H1 (cell line): ENCODE data around the gene CACNB2. TPM values are rescaled to one million over a fixed set of nuclear protein-coding genes. Genes with fewer than 3 reads are reported as not detected.

Experiments
- CTCF ChIA-PET: fragments of 300-600 bp; sonication (Branson Sonifier 250); formaldehyde crosslinking; loops from one replicate; lab custom pipeline; 2021; ENCODE audit not compliant: partially characterized antibody; lab: Charles Lee
- POLR2A ChIA-PET: fragments of 300-600 bp; sonication (Branson Sonifier 250); formaldehyde crosslinking; loops from one replicate; lab custom pipeline; 2021; ENCODE audit warnings: inconsistent platforms; ENCODE audit not compliant: partially characterized antibody; lab: Charles Lee
- DNase-seq, 2 experiments: peaks; one replicate each; pipeline versions ENCODE4 v3.0.0 to v3.0.0-alpha.2; 2010 to 2022; ENCODE audit warnings: low spot score in 2 of 2, low read depth in 1 of 2, mixed read lengths in 1 of 2
- FAIRE-seq: peaks from 2 replicates; lab custom pipeline; 2011; peaks lifted over from hg19 to GRCh38; lab: Jason Lieb, UNC
- H2AFZ ChIP-seq: 2 replicates; pipeline ENCODE4 v1.8.1; 2012; ENCODE audit warnings: low read length, inconsistent platforms
- H2AK5ac ChIP-seq: 2 replicates; pipeline ENCODE4 v1.6.1; 2013; ENCODE audit warnings: low read depth, low read length
- H2BK120ac ChIP-seq: replicated peaks from 2 replicates; pipeline ENCODE3; 2013; ENCODE audit warnings: low read depth, low read length, inconsistent platforms
- H2BK12ac ChIP-seq: 2 replicates; pipeline ENCODE4 v1.6.1; 2013; ENCODE audit warnings: low read depth, low read length
- H2BK15ac ChIP-seq: 2 replicates; pipeline ENCODE4 v1.6.1; 2013; ENCODE audit warnings: low read length
- H2BK20ac ChIP-seq: 2 replicates; pipeline ENCODE4 v1.6.1; 2013; ENCODE audit warnings: low read length
- H2BK5ac ChIP-seq: 2 replicates; pipeline ENCODE4 v1.6.1; 2013; ENCODE audit warnings: low read depth, low read length
- H3K14ac ChIP-seq: 2 replicates; pipeline ENCODE4 v1.6.1; 2013; ENCODE audit warnings: inconsistent platforms; ENCODE audit not compliant: insufficient read length
- H3K18ac ChIP-seq: 2 replicates; pipeline ENCODE4 v1.6.1; 2013; ENCODE audit warnings: low read length; ENCODE audit errors: extremely low read depth
- H3K23ac ChIP-seq: 2 replicates; pipeline ENCODE4 v1.6.1; 2013; ENCODE audit warnings: inconsistent platforms; ENCODE audit not compliant: insufficient read length
- H3K23me2 ChIP-seq: 2 replicates; pipeline ENCODE4 v1.6.1; 2013; ENCODE audit warnings: low read depth, low read length
- H3K27ac ChIP-seq: 2 replicates; pipeline ENCODE4 v1.6.1; 2011; ENCODE audit warnings: low read depth, low read length, inconsistent platforms
- H3K27me3 ChIP-seq, 4 experiments: replicated peaks in 1 of 4; 1 replicate in 1 of 4; 2 replicates in 3 of 4; pipeline versions ENCODE4 v1.6.1 to v1.8.1; 2011 to 2013; ENCODE audit warnings: low read length in 3 of 4, mild to moderate bottlenecking in 3 of 4, inconsistent platforms in 2 of 4, mixed read lengths in 2 of 4, moderate library complexity in 1 of 4; ENCODE audit not compliant: control insufficient read depth in 3 of 4, insufficient read depth in 3 of 4; ENCODE audit errors: extremely low read depth in 1 of 4
- H3K36me3 ChIP-seq, 4 experiments: 2 replicates each; pipeline versions ENCODE4 v1.6.1 to v1.8.1; 2011 to 2013; ENCODE audit warnings: mild to moderate bottlenecking in 4 of 4, low read length in 3 of 4, moderate library complexity in 2 of 4, control low read depth in 1 of 4, inconsistent platforms in 1 of 4; ENCODE audit not compliant: insufficient read depth in 4 of 4, control insufficient read depth in 2 of 4
- H3K4ac ChIP-seq: replicated peaks from 2 replicates; pipeline ENCODE3; 2013; ENCODE audit warnings: low read length, low read depth, mixed read lengths, inconsistent platforms; ENCODE audit not compliant: insufficient read length
- H3K4me1 ChIP-seq, 4 experiments: replicated peaks in 1 of 4; 1 replicate in 1 of 4; 2 replicates in 3 of 4; pipeline versions ENCODE4 v1.6.1 to v1.8.1; 2011 to 2013; ENCODE audit warnings: low read length in 3 of 4, inconsistent platforms in 2 of 4, mixed read lengths in 1 of 4; ENCODE audit not compliant: insufficient read depth in 4 of 4, control insufficient read depth in 3 of 4
- H3K4me2 ChIP-seq, 2 experiments: 2 replicates each; pipeline versions ENCODE4 v1.6.1 to v1.8.1; 2011 to 2013; ENCODE audit warnings: low read depth in 2 of 2, low read length in 2 of 2, control low read depth in 1 of 2, inconsistent platforms in 1 of 2, mild to moderate bottlenecking in 1 of 2; ENCODE audit not compliant: insufficient read depth in 1 of 2
- H3K4me3 ChIP-seq, 4 experiments: fragments of 200-600, 300-600 bp in 1 of 4; sonication (generic), shearing (Covaris generic), sonication (Bioruptor Twin) in 1 of 4; 2 replicates each; pipeline versions ENCODE4 v1.5.1 to v1.8.1; 2011 to 2016; ENCODE audit warnings: low read length in 4 of 4, low read depth in 3 of 4, control low read depth in 2 of 4, inconsistent platforms in 2 of 4, mild to moderate bottlenecking in 2 of 4, mixed read lengths in 1 of 4, moderate library complexity in 1 of 4; ENCODE audit not compliant: insufficient read depth in 2 of 4; ENCODE audit errors: extremely low read depth in 1 of 4
- H3K56ac ChIP-seq: replicated peaks from 2 replicates; pipeline ENCODE3; 2013; ENCODE audit warnings: low read depth, mild to moderate bottlenecking, mixed read lengths, low read length, inconsistent platforms; ENCODE audit not compliant: insufficient read length
- H3K79me1 ChIP-seq: 2 replicates; pipeline ENCODE4 v1.6.1; 2013; ENCODE audit warnings: low read depth, low read length, control low read depth
- H3K79me2 ChIP-seq, 2 experiments: 2 replicates each; pipeline versions ENCODE4 v1.6.1 to v1.8.1; 2012 to 2013; ENCODE audit warnings: low read length in 2 of 2, mild to moderate bottlenecking in 2 of 2, inconsistent platforms in 1 of 2; ENCODE audit not compliant: insufficient read depth in 2 of 2, control insufficient read depth in 1 of 2
- H3K9ac ChIP-seq, 4 experiments: replicated peaks in 1 of 4; 1 replicate in 1 of 4; 2 replicates in 3 of 4; pipeline versions ENCODE4 v1.6.1 to v1.8.1; 2011 to 2013; ENCODE audit warnings: low read depth in 3 of 4, low read length in 3 of 4, control low read depth in 2 of 4, mild to moderate bottlenecking in 2 of 4, moderate library complexity in 2 of 4, inconsistent platforms in 1 of 4; ENCODE audit errors: extremely low read depth in 1 of 4
- H3K9me3 ChIP-seq, 2 experiments: 2 replicates each; pipeline versions ENCODE4 v1.6.1 to v1.8.1; 2012 to 2013; ENCODE audit warnings: mild to moderate bottlenecking in 2 of 2, moderate library complexity in 2 of 2, control low read depth in 1 of 2, inconsistent platforms in 1 of 2, low read depth in 1 of 2, low read length in 1 of 2, mixed read lengths in 1 of 2; ENCODE audit not compliant: insufficient read depth in 2 of 2
- H4K20me1 ChIP-seq, 2 experiments: replicated peaks in 1 of 2; 2 replicates each; pipeline versions ENCODE3 to v1.8.1; 2011 to 2013; ENCODE audit warnings: inconsistent platforms in 2 of 2, low read length in 2 of 2, mild to moderate bottlenecking in 1 of 2; ENCODE audit not compliant: insufficient read depth in 2 of 2, control insufficient read depth in 1 of 2
- H4K5ac ChIP-seq: 2 replicates; pipeline ENCODE4 v1.6.1; 2013; ENCODE audit warnings: low read length, low read depth, mixed read lengths, inconsistent platforms; ENCODE audit not compliant: insufficient read length
- H4K8ac ChIP-seq: 2 replicates; pipeline ENCODE4 v1.8.0; 2013; ENCODE audit warnings: mild to moderate bottlenecking, moderate library complexity, low read length, inconsistent platforms; ENCODE audit not compliant: insufficient read depth; ENCODE audit errors: extremely low read depth
- H4K91ac ChIP-seq: replicated peaks from 2 replicates; pipeline ENCODE3; 2013; ENCODE audit warnings: low read length, mixed read lengths, inconsistent platforms; ENCODE audit not compliant: insufficient read length
- ASH2L ChIP-seq: fragments of 200-600, 300-600 bp; sonication (generic); IDR thresholded peaks from one replicate; pipeline ENCODE4 v1.7.1; 2017; ENCODE audit warnings: low read length
- CEBPB ChIP-seq: IDR thresholded peaks from 2 replicates; pipeline ENCODE4 v1.6.1; 2012; ENCODE audit warnings: low read depth, low read length
- EP300 ChIP-seq, 2 experiments: IDR thresholded peaks; 1 replicate in 1 of 2; 2 replicates in 1 of 2; pipeline ENCODE4 v1.6.1; 2011 to 2012; ENCODE audit warnings: low read depth in 2 of 2, low read length in 2 of 2, mild to moderate bottlenecking in 2 of 2, borderline replicate concordance in 1 of 2, inconsistent platforms in 1 of 2, moderate library complexity in 1 of 2
- GTF2F1 ChIP-seq: IDR thresholded peaks from 2 replicates; pipeline ENCODE4 v1.6.1; 2012; ENCODE audit warnings: low read depth, low read length, improper control_type of control experiment, borderline replicate concordance
- NRF1 ChIP-seq: IDR thresholded peaks from 2 replicates; pipeline ENCODE4 v1.6.1; 2011; ENCODE audit warnings: mild to moderate bottlenecking, low read depth, low read length, improper control_type of control experiment
- POU5F1 ChIP-seq: IDR thresholded peaks from 2 replicates; pipeline ENCODE4 v1.6.1; 2011; ENCODE audit warnings: low read depth, mild to moderate bottlenecking, low read length, moderate library complexity
- RBBP5 ChIP-seq: IDR thresholded peaks from 2 replicates; pipeline ENCODE4 v1.7.1; 2012; ENCODE audit warnings: low read depth, mild to moderate bottlenecking, inconsistent platforms, low read length, moderate library complexity, borderline replicate concordance
- SP1 ChIP-seq: IDR thresholded peaks from 2 replicates; pipeline ENCODE4 v1.6.1; 2011; ENCODE audit warnings: low read depth, low read length
- TAF7 ChIP-seq: optimal IDR thresholded peaks from 2 replicates; pipeline ENCODE3; 2011; ENCODE audit warnings: low read depth, mild to moderate bottlenecking, inconsistent platforms, low read length, moderate library complexity, borderline replicate concordance
- TBP ChIP-seq: IDR thresholded peaks from 2 replicates; pipeline ENCODE4 v1.6.1; 2011; ENCODE audit warnings: low read depth, low read length, improper control_type of control experiment
- WGBS, 2 experiments: shearing (Covaris generic) in 1 of 2; methylation state at CpG; one replicate each; pipeline versions ENCODE4 v1.1.6 to v1.1.7; 2013 to 2015; ENCODE audit warnings: low lambda C conversion rate in 2 of 2, mixed read lengths in 2 of 2, inconsistent platforms in 1 of 2, low coverage in 1 of 2, missing lambda C conversion rate in 1 of 2; ENCODE audit not compliant: insufficient replicate concordance in 2 of 2, insufficient coverage in 1 of 2, insufficient read length in 1 of 2; ENCODE audit errors: extremely low coverage in 1 of 2, missing lambda C conversion rate in 1 of 2; 5-methylcytosine and 5-hydroxymethylcytosine counted together
- polyA plus RNA-seq, 7 experiments: library from polyadenylated mRNA; depleted of rRNA in 3 of 7; stranded (reverse) in 5 of 7; unstranded in 2 of 7; fragments of >200 nt in 5 of 7; fragments of 200-250 nt in 2 of 7; gene quantifications; 1 replicate in 5 of 7; 2 replicates in 1 of 7; 4 replicates in 1 of 7; pipeline versions ENCODE4 v1.2.1 to v1.2.3, GENCODE V29; 2011 to 2013; ENCODE audit warnings: missing spikeins in 2 of 7, mixed read lengths in 2 of 7
- total RNA-seq: library from RNA; stranded (reverse); fragmentation: NEBNext Ultra II Directional; extraction: Animal tissue kit (Norgen Biotek cat#: 25700); gene quantifications from 2 replicates; pipeline ENCODE4 v1.2.1, GENCODE V29; 2021
- TF ChIP-seq, protein P1 (sequence below): IDR thresholded peaks from 2 replicates; pipeline ENCODE4 v1.6.1; 2011; ENCODE audit warnings: low read length, improper control_type of control experiment

The CACNB2 gene
- total and polyA plus RNA-seq, 2 of the 8 experiments (the other 6 are each of a cell fraction or from before 2014, with no cell fraction given): 2.4 to 3.2 TPM

DNA sequence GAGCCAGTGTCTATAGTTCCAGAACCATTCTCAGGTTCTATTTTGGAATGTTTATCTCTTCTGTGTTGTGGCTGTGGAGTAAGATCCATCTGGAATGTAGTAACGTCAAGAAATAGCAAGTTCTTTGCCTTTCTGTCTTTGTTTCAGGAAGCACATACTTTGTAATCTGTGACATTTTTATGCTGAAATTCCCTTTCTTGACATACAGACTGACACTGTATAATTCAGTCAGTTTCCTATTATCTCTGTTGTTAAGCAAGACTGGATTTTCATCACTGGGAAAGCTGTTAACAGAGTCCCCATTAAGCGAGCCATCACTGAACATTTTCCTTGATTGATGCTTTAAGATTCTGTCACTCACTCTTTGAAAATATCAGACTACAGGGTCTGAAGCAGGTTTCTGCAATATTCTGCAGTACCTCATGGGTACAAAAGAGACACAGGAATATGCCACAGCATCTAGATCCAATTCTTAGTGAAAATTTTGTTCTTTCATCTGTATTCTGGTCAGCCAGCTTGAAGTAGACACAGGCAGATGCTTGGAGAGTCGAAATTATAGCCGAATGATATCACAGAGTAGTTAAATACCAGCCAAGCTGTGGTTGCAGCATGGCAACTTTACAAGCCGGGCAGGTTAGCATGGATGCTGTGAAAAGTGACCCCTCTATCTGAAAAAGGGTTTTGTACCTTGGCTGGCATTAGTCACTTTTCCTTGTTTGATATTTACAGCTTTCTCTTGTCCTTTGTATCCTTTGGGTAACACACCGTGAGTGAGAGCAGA, 62.6 kb downstream of the CACNB2 start:
- H3K9me3 ChIP-seq: no peaks in the 10 kb centered on the region
- peaks cover 0 to 1% (median 0%) of the 10 kb centered on the region in 4 experiments; a peak in 1 of 7 replicates for H3K27me3 ChIP-seq
- no peaks in the 10 kb centered on the region for H3K36me3 ChIP-seq
- no peak overlapping the region for H3K4ac ChIP-seq
- H3K18ac ChIP-seq: no peak overlapping the region
- DNase-seq: no peak
- H3K9ac ChIP-seq: no peak overlapping the region
- no peak overlapping the region for H2AFZ ChIP-seq
- no peaks in the 10 kb centered on the region for H4K20me1 ChIP-seq
- ChIA-PET CTCF (interaction anchor here (0.8 kb wide), 2 partner anchors 9 kb away, joined by 3 read pairs; no protein-coding TSS in a partner anchor), POLR2A (interaction anchor here (0.6 kb wide), 1 partner anchor 132 kb away, joined by 3 read pairs; no protein-coding TSS in a partner anchor)
- no peak overlapping the region for H2AK5ac ChIP-seq
- no peak overlapping the region for H2BK12ac ChIP-seq
- no peak overlapping the region for H4K8ac ChIP-seq
- no peaks in the 10 kb centered on the region for H3K4me1 ChIP-seq
- 87% methylated on average over 6 of the region's 6 CpGs; no CpG with 5 or more reads in 1 of the 2 experiments for WGBS, 2 experiments
- H2BK5ac ChIP-seq: no peak overlapping the region
- H3K4me2 ChIP-seq: no peak overlapping the region
- no peak for FAIRE-seq
- H3K4me3 ChIP-seq: no peak overlapping the region
- H2BK15ac ChIP-seq: no peak overlapping the region
- H3K56ac ChIP-seq: no peak overlapping the region
- H4K5ac ChIP-seq: no peak overlapping the region
- H3K79me2 ChIP-seq: no peaks in the 10 kb centered on the region
- no peak overlapping the region for H3K23ac ChIP-seq
- H3K23me2 ChIP-seq: no peaks in the 10 kb centered on the region; the same call in 1 of the 2 replicates
- H3K79me1 ChIP-seq: no peaks in the 10 kb centered on the region
- no peak overlapping the region for H3K27ac ChIP-seq
- no peak overlapping the region for H3K14ac ChIP-seq
- no peak overlapping the region for H2BK120ac ChIP-seq
- H4K91ac ChIP-seq: no peak overlapping the region
- no peak overlapping the region for H2BK20ac ChIP-seq
- TF ChIP-seq CEBPB (no peak), RBBP5 (no peak), SP1 (no peak), GTF2F1 (no peak), POU5F1 (no peak), TAF7 (no peak), ASH2L (no peak), TBP (no peak), EP300 (IDR thresholded peaks at IDR 0.05; ENCODE audit: borderline replicate concordance in 1 of 2, low read depth in 2 of 2, low read length in 2 of 2) (no peak), NRF1 (no peak)
- TF ChIP-seq, protein P1, sequence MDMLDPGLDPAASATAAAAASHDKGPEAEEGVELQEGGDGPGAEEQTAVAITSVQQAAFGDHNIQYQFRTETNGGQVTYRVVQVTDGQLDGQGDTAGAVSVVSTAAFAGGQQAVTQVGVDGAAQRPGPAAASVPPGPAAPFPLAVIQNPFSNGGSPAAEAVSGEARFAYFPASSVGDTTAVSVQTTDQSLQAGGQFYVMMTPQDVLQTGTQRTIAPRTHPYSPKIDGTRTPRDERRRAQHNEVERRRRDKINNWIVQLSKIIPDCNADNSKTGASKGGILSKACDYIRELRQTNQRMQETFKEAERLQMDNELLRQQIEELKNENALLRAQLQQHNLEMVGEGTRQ: no peak
